Neural cell (in vitro differentiated cells): ENCODE data around the gene ST6GALNAC3.

Experiments used
- CTCF ChIP-seq: fragments of 450-650 bp; IDR thresholded peaks from 2 replicates; pipeline ENCODE4 v1.5.1; 2014; ENCODE audit warnings: antibody characterized with exemption, mild to moderate bottlenecking, moderate library complexity; ENCODE audit not compliant: poor library complexity, severe bottlenecking
- EZH2 ChIP-seq: fragments of 200-600, 300-800 bp; shearing (Covaris generic), sonication (generic); IDR thresholded peaks from 2 replicates; pipeline ENCODE4 v1.6.1; 2014; ENCODE audit warnings: antibody characterized with exemption, low read length, borderline replicate concordance, mild to moderate bottlenecking; ENCODE audit not compliant: insufficient read depth, poor library complexity, severe bottlenecking

- TF ChIP-seq EZH2 (no peak), CTCF (no peak)
Measured at GRCh38 chr1:76029331-76029730, 45.2 kb upstream of the ST6GALNAC3 start.
